Stomach (tissue), 9 donors: ENCODE measurements around the gene TBCEL. TPM values are rescaled to one million over a fixed set of nuclear protein-coding genes. Genes with fewer than 3 reads are reported as not detected.

Source experiments
- DNase-seq, 2 donors: peaks; one replicate each; pipeline versions ENCODE4 v3.0.0 to v3.0.0-alpha.2; 2013 to 2019
- H3K27ac ChIP-seq, 5 donors: fragments of 200-600 bp in 4 of 5; sonication (generic) in 4 of 5; one replicate each; pipeline ENCODE4 v1.5.1; 2013 to 2019; ENCODE audit warnings: mild to moderate bottlenecking in 1 of 5, moderate library complexity in 1 of 5
- H3K27me3 ChIP-seq, 3 donors: fragments of 200-600 bp; sonication (generic); one replicate each; pipeline ENCODE4 v1.5.1; 2017 to 2019; ENCODE audit warnings: mixed run types in 1 of 3
- H3K36me3 ChIP-seq, 4 donors: fragments of 200-600 bp; sonication (generic); 1 replicate in 3 of 4; 2 replicates in 1 of 4; pipeline ENCODE4 v1.5.1; 2016 to 2019
- H3K4me1 ChIP-seq, 4 donors: fragments of 200-600 bp; sonication (generic); one replicate each; pipeline ENCODE4 v1.5.1; 2016 to 2019
- H3K4me3 ChIP-seq, 4 donors: fragments of 200-600 bp; sonication (generic) in 3 of 4; one replicate each; pipeline ENCODE4 v1.5.1; 2016 to 2019; ENCODE audit warnings: mild to moderate bottlenecking in 1 of 4
- H3K9me3 ChIP-seq, 4 donors: fragments of 200-600 bp; sonication (generic); one replicate each; pipeline ENCODE4 v1.5.1; 2016 to 2019
- CTCF ChIP-seq, 7 experiments: fragments of 450-650 bp in 4 of 7; fragments of 200-600 bp in 3 of 7; sonication (generic) in 3 of 7; IDR thresholded peaks; one replicate each; pipeline ENCODE4 v1.5.1; 2016 to 2019; ENCODE audit warnings: antibody characterized with exemption in 7 of 7, control low read depth in 2 of 7, mild to moderate bottlenecking in 1 of 7
- EP300 ChIP-seq: sonication (generic); formaldehyde crosslinking; IDR thresholded peaks from one replicate; pipeline ENCODE4 v1.6.1; 2017; ENCODE audit warnings: antibody characterized with exemption
- POLR2A ChIP-seq, 4 donors: fragments of 450-650 bp; IDR thresholded peaks; one replicate each; pipeline ENCODE4 v1.6.1; 2016; ENCODE audit warnings: antibody characterized with exemption in 4 of 4, control low read depth in 2 of 4, mild to moderate bottlenecking in 1 of 4, moderate library complexity in 1 of 4
- POLR2AphosphoS5 ChIP-seq, 3 donors: sonication (generic); formaldehyde crosslinking; IDR thresholded peaks; one replicate each; pipeline ENCODE4 v1.6.1; 2016; ENCODE audit warnings: antibody characterized with exemption in 3 of 3
- WGBS, 5 donors: extraction: QIAGEN DNeasy Blood & Tissue Kit in 3 of 5; methylation state at CpG; one replicate each; pipeline versions ENCODE4 v1.1.5 to v1.1.7; 2013 to 2018; 5-methylcytosine and 5-hydroxymethylcytosine counted together
- intact Hi-C: fragments of 100-400 bp; cut with DNase I; formaldehyde crosslinking; loops from one replicate; pipeline ENCODE4 v1.15.1; 2023; ENCODE audit warnings: low total_unique reads
- polyA plus RNA-seq, 3 donors: library from polyadenylated mRNA; stranded (reverse); fragments of 200-250 nt; gene quantifications; one replicate each; pipeline ENCODE4 v1.2.3, GENCODE V29; 2013
- total RNA-seq, 5 donors: library from RNA; depleted of rRNA; stranded (reverse); fragments of >200 nt; gene quantifications; one replicate each; pipeline versions ENCODE4 v1.1.0 to v1.2.3, GENCODE V29; 2014 to 2016
- donor health status: healthy with polysubstance abuse.
- donor health status: Bipolar disorder and iron deficiency.
- donor health status: healthy.

TBCEL gene
- total and polyA plus RNA-seq, 8 donors, result 3.2 to 55.1 (median 8.1) TPM

- peaks cover 5 to 9% (median 6%) of the 10 kb centered on the region in 4 donors for H3K4me1 ChIP-seq
- intact Hi-C loops, result no loop called here
- H3K27me3 ChIP-seq, result no peaks in the 10 kb centered on the region
- H3K4me3 ChIP-seq, result no peak overlapping the region
- no peak overlapping the region for H3K27ac ChIP-seq
- WGBS, 5 donors, result 90 to 98% (median 93%) methylated on average over 3 of the region's 3 CpGs
- DNase-seq, result no peak
- no peaks in the 10 kb centered on the region for H3K9me3 ChIP-seq
- no peak for TF ChIP-seq CTCF (IDR thresholded peaks at IDR 0.05)
- no peak for TF ChIP-seq POLR2A (IDR thresholded peaks at IDR 0.05)
- TF ChIP-seq POLR2AphosphoS5 (IDR thresholded peaks at IDR 0.05), result no peak
- TF ChIP-seq EP300, result no peak
- H3K36me3 ChIP-seq, result peaks cover 0 to 66% (median 61%) of the 10 kb centered on the region in 4 donors
These were observed 42.7 kb downstream of the TBCEL start for GRCh38 chr11:121066623-121067022.

- H3K4me3 ChIP-seq, result no peak overlapping the region
- WGBS, 5 donors, result 79 to 85% (median 80%) methylated on average over 3 of the region's 3 CpGs
- no peak for TF ChIP-seq CTCF (IDR thresholded peaks at IDR 0.05)
- no peak for TF ChIP-seq POLR2AphosphoS5 (IDR thresholded peaks at IDR 0.05)
- no peak for TF ChIP-seq POLR2A (IDR thresholded peaks at IDR 0.05)
- no peak for TF ChIP-seq EP300
- intact Hi-C loops, result no loop called here
- peaks cover 8 to 13% (median 10%) of the 10 kb centered on the region in 4 donors for H3K4me1 ChIP-seq
- no peaks in the 10 kb centered on the region for H3K9me3 ChIP-seq
- no peaks in the 10 kb centered on the region for H3K27me3 ChIP-seq
- H3K36me3 ChIP-seq, result peaks cover 0 to 62% (median 57%) of the 10 kb centered on the region in 4 donors
- DNase-seq, result no peak
- peak overlapping the region in 1 of 5 donors; percentile 14 for H3K27ac ChIP-seq
These were observed 43.1 kb downstream of the TBCEL start for GRCh38 chr11:121067026-121067425.

GRCh38 chr11:121067453-121067852 is 43.6 kb downstream of the TBCEL start:
- intact Hi-C loops, result no loop called here
- H3K4me1 ChIP-seq, result peaks cover 8 to 18% (median 12%) of the 10 kb centered on the region in 4 donors
- H3K4me3 ChIP-seq, result no peak overlapping the region
- DNase-seq, result peak in 1 of 2 donors; percentile 54
- TF ChIP-seq POLR2A (IDR thresholded peaks at IDR 0.05), result no peak
- peak overlapping the region in 1 of 5 donors; percentile 14 for H3K27ac ChIP-seq
- H3K27me3 ChIP-seq, result no peaks in the 10 kb centered on the region
- H3K36me3 ChIP-seq, result peaks cover 0 to 58% (median 52%) of the 10 kb centered on the region in 4 donors
- WGBS, 5 donors, result 16 to 42% (median 27%) methylated on average over 2 of the region's 2 CpGs
- H3K9me3 ChIP-seq, result no peaks in the 10 kb centered on the region

- no peak overlapping the region for H3K4me3 ChIP-seq
- H3K4me1 ChIP-seq, result peaks cover 8 to 18% (median 12%) of the 10 kb centered on the region in 4 donors
- intact Hi-C loops, result no loop called here
- TF ChIP-seq CTCF (IDR thresholded peaks at IDR 0.05) (no peak), EP300 (no peak), POLR2A (IDR thresholded peaks at IDR 0.05) (no peak), POLR2AphosphoS5 (IDR thresholded peaks at IDR 0.05) (no peak)
- H3K36me3 ChIP-seq, result peaks cover 0 to 51% (median 46%) of the 10 kb centered on the region in 4 donors
- 77 to 82% (median 81%) methylated on average over 6 of the region's 6 CpGs for WGBS, 5 donors
- H3K27me3 ChIP-seq, result no peaks in the 10 kb centered on the region
- H3K27ac ChIP-seq, result peak overlapping the region in 1 of 5 donors; percentile 14
- no peaks in the 10 kb centered on the region for H3K9me3 ChIP-seq
- DNase-seq, result peak in 1 of 2 donors; percentile 57
These were observed 44.2 kb downstream of the TBCEL start for GRCh38 chr11:121067962-121068647.

GRCh38 chr11:121068787-121069186 is 44.9 kb downstream of the TBCEL start:
- peak in 1 of 2 donors; percentile 6 for DNase-seq
- intact Hi-C loops, result no loop called here
- peaks cover 0 to 45% (median 39%) of the 10 kb centered on the region in 4 donors for H3K36me3 ChIP-seq
- TF ChIP-seq POLR2A (IDR thresholded peaks at IDR 0.05) (no peak), CTCF (IDR thresholded peaks at IDR 0.05) (no peak), EP300 (no peak), POLR2AphosphoS5 (IDR thresholded peaks at IDR 0.05) (no peak)
- WGBS, 5 donors, result 82 to 98% (median 92%) methylated on average over 5 to 6 of the region's 6 CpGs
- peaks cover 8 to 18% (median 12%) of the 10 kb centered on the region in 4 donors for H3K4me1 ChIP-seq
- no peaks in the 10 kb centered on the region for H3K27me3 ChIP-seq
- no peak overlapping the region for H3K27ac ChIP-seq
- H3K9me3 ChIP-seq, result no peaks in the 10 kb centered on the region
- H3K4me3 ChIP-seq, result no peak overlapping the region
